H1 (cell line): Measurements from ENCODE around the gene ZNF521. TPM values are rescaled to one million over a fixed set of nuclear protein-coding genes. Genes with fewer than 3 reads are reported as not detected.

Experiments used
- CTCF ChIA-PET: fragments of 300-600 bp; sonication (Branson Sonifier 250); formaldehyde crosslinking; loops from one replicate; lab custom pipeline; 2021; ENCODE audit not compliant: partially characterized antibody; lab: Charles Lee
- POLR2A ChIA-PET: fragments of 300-600 bp; sonication (Branson Sonifier 250); formaldehyde crosslinking; loops from one replicate; lab custom pipeline; 2021; ENCODE audit warnings: inconsistent platforms; ENCODE audit not compliant: partially characterized antibody; lab: Charles Lee
- DNase-seq, 2 experiments: peaks; one replicate each; pipeline versions ENCODE4 v3.0.0 to v3.0.0-alpha.2; 2010 to 2022; ENCODE audit warnings: low spot score in 2 of 2, low read depth in 1 of 2, mixed read lengths in 1 of 2
- FAIRE-seq: peaks from 2 replicates; lab custom pipeline; 2011; peaks lifted over from hg19 to GRCh38; lab: Jason Lieb, UNC
- H2AFZ ChIP-seq: 2 replicates; pipeline ENCODE4 v1.8.1; 2012; ENCODE audit warnings: low read length, inconsistent platforms
- H2AK5ac ChIP-seq: 2 replicates; pipeline ENCODE4 v1.6.1; 2013; ENCODE audit warnings: low read depth, low read length
- H2BK120ac ChIP-seq: replicated peaks from 2 replicates; pipeline ENCODE3; 2013; ENCODE audit warnings: low read depth, low read length, inconsistent platforms
- H2BK12ac ChIP-seq: 2 replicates; pipeline ENCODE4 v1.6.1; 2013; ENCODE audit warnings: low read depth, low read length
- H2BK15ac ChIP-seq: 2 replicates; pipeline ENCODE4 v1.6.1; 2013; ENCODE audit warnings: low read length
- H2BK20ac ChIP-seq: 2 replicates; pipeline ENCODE4 v1.6.1; 2013; ENCODE audit warnings: low read length
- H2BK5ac ChIP-seq: 2 replicates; pipeline ENCODE4 v1.6.1; 2013; ENCODE audit warnings: low read depth, low read length
- H3K14ac ChIP-seq: 2 replicates; pipeline ENCODE4 v1.6.1; 2013; ENCODE audit warnings: inconsistent platforms; ENCODE audit not compliant: insufficient read length
- H3K18ac ChIP-seq: 2 replicates; pipeline ENCODE4 v1.6.1; 2013; ENCODE audit warnings: low read length; ENCODE audit errors: extremely low read depth
- H3K23ac ChIP-seq: 2 replicates; pipeline ENCODE4 v1.6.1; 2013; ENCODE audit warnings: inconsistent platforms; ENCODE audit not compliant: insufficient read length
- H3K23me2 ChIP-seq: 2 replicates; pipeline ENCODE4 v1.6.1; 2013; ENCODE audit warnings: low read depth, low read length
- H3K27ac ChIP-seq: 2 replicates; pipeline ENCODE4 v1.6.1; 2011; ENCODE audit warnings: low read depth, low read length, inconsistent platforms
- H3K27me3 ChIP-seq, 4 experiments: replicated peaks in 1 of 4; 1 replicate in 1 of 4; 2 replicates in 3 of 4; pipeline versions ENCODE4 v1.6.1 to v1.8.1; 2011 to 2013; ENCODE audit warnings: low read length in 3 of 4, mild to moderate bottlenecking in 3 of 4, inconsistent platforms in 2 of 4, mixed read lengths in 2 of 4, moderate library complexity in 1 of 4; ENCODE audit not compliant: control insufficient read depth in 3 of 4, insufficient read depth in 3 of 4; ENCODE audit errors: extremely low read depth in 1 of 4
- H3K36me3 ChIP-seq, 4 experiments: 2 replicates each; pipeline versions ENCODE4 v1.6.1 to v1.8.1; 2011 to 2013; ENCODE audit warnings: mild to moderate bottlenecking in 4 of 4, low read length in 3 of 4, moderate library complexity in 2 of 4, control low read depth in 1 of 4, inconsistent platforms in 1 of 4; ENCODE audit not compliant: insufficient read depth in 4 of 4, control insufficient read depth in 2 of 4
- H3K4ac ChIP-seq: replicated peaks from 2 replicates; pipeline ENCODE3; 2013; ENCODE audit warnings: low read length, low read depth, mixed read lengths, inconsistent platforms; ENCODE audit not compliant: insufficient read length
- H3K4me1 ChIP-seq, 4 experiments: replicated peaks in 1 of 4; 1 replicate in 1 of 4; 2 replicates in 3 of 4; pipeline versions ENCODE4 v1.6.1 to v1.8.1; 2011 to 2013; ENCODE audit warnings: low read length in 3 of 4, inconsistent platforms in 2 of 4, mixed read lengths in 1 of 4; ENCODE audit not compliant: insufficient read depth in 4 of 4, control insufficient read depth in 3 of 4
- H3K4me2 ChIP-seq, 2 experiments: 2 replicates each; pipeline versions ENCODE4 v1.6.1 to v1.8.1; 2011 to 2013; ENCODE audit warnings: low read depth in 2 of 2, low read length in 2 of 2, control low read depth in 1 of 2, inconsistent platforms in 1 of 2, mild to moderate bottlenecking in 1 of 2; ENCODE audit not compliant: insufficient read depth in 1 of 2
- H3K4me3 ChIP-seq, 4 experiments: fragments of 200-600, 300-600 bp in 1 of 4; sonication (generic), shearing (Covaris generic), sonication (Bioruptor Twin) in 1 of 4; 2 replicates each; pipeline versions ENCODE4 v1.5.1 to v1.8.1; 2011 to 2016; ENCODE audit warnings: low read length in 4 of 4, low read depth in 3 of 4, control low read depth in 2 of 4, inconsistent platforms in 2 of 4, mild to moderate bottlenecking in 2 of 4, mixed read lengths in 1 of 4, moderate library complexity in 1 of 4; ENCODE audit not compliant: insufficient read depth in 2 of 4; ENCODE audit errors: extremely low read depth in 1 of 4
- H3K56ac ChIP-seq: replicated peaks from 2 replicates; pipeline ENCODE3; 2013; ENCODE audit warnings: low read depth, mild to moderate bottlenecking, mixed read lengths, low read length, inconsistent platforms; ENCODE audit not compliant: insufficient read length
- H3K79me1 ChIP-seq: 2 replicates; pipeline ENCODE4 v1.6.1; 2013; ENCODE audit warnings: low read depth, low read length, control low read depth
- H3K79me2 ChIP-seq, 2 experiments: 2 replicates each; pipeline versions ENCODE4 v1.6.1 to v1.8.1; 2012 to 2013; ENCODE audit warnings: low read length in 2 of 2, mild to moderate bottlenecking in 2 of 2, inconsistent platforms in 1 of 2; ENCODE audit not compliant: insufficient read depth in 2 of 2, control insufficient read depth in 1 of 2
- H3K9ac ChIP-seq, 4 experiments: replicated peaks in 1 of 4; 1 replicate in 1 of 4; 2 replicates in 3 of 4; pipeline versions ENCODE4 v1.6.1 to v1.8.1; 2011 to 2013; ENCODE audit warnings: low read depth in 3 of 4, low read length in 3 of 4, control low read depth in 2 of 4, mild to moderate bottlenecking in 2 of 4, moderate library complexity in 2 of 4, inconsistent platforms in 1 of 4; ENCODE audit errors: extremely low read depth in 1 of 4
- H3K9me3 ChIP-seq, 2 experiments: 2 replicates each; pipeline versions ENCODE4 v1.6.1 to v1.8.1; 2012 to 2013; ENCODE audit warnings: mild to moderate bottlenecking in 2 of 2, moderate library complexity in 2 of 2, control low read depth in 1 of 2, inconsistent platforms in 1 of 2, low read depth in 1 of 2, low read length in 1 of 2, mixed read lengths in 1 of 2; ENCODE audit not compliant: insufficient read depth in 2 of 2
- H4K20me1 ChIP-seq, 2 experiments: replicated peaks in 1 of 2; 2 replicates each; pipeline versions ENCODE3 to v1.8.1; 2011 to 2013; ENCODE audit warnings: inconsistent platforms in 2 of 2, low read length in 2 of 2, mild to moderate bottlenecking in 1 of 2; ENCODE audit not compliant: insufficient read depth in 2 of 2, control insufficient read depth in 1 of 2
- H4K5ac ChIP-seq: 2 replicates; pipeline ENCODE4 v1.6.1; 2013; ENCODE audit warnings: low read length, low read depth, mixed read lengths, inconsistent platforms; ENCODE audit not compliant: insufficient read length
- H4K8ac ChIP-seq: 2 replicates; pipeline ENCODE4 v1.8.0; 2013; ENCODE audit warnings: mild to moderate bottlenecking, moderate library complexity, low read length, inconsistent platforms; ENCODE audit not compliant: insufficient read depth; ENCODE audit errors: extremely low read depth
- H4K91ac ChIP-seq: replicated peaks from 2 replicates; pipeline ENCODE3; 2013; ENCODE audit warnings: low read length, mixed read lengths, inconsistent platforms; ENCODE audit not compliant: insufficient read length
- ATF3 ChIP-seq: IDR thresholded peaks from 2 replicates; pipeline ENCODE4 v1.6.1; 2011; ENCODE audit warnings: low read depth, mild to moderate bottlenecking, low read length; ENCODE audit not compliant: insufficient read depth
- CHD2 ChIP-seq: IDR thresholded peaks from 2 replicates; pipeline ENCODE4 v1.6.1; 2012; ENCODE audit warnings: low read length, improper control_type of control experiment
- KDM4A ChIP-seq: IDR thresholded peaks from one replicate; pipeline ENCODE4 v1.7.1; 2012; ENCODE audit warnings: low read depth, mild to moderate bottlenecking, moderate library complexity, low read length, inconsistent platforms; ENCODE audit not compliant: severe bottlenecking
- RNF2 ChIP-seq: fragments of 200-900, 300-1000 bp; sonication (generic); IDR thresholded peaks from 2 replicates; pipeline ENCODE4 v1.7.1; 2016; ENCODE audit warnings: borderline replicate concordance, low read depth, mild to moderate bottlenecking, antibody characterized with exemption, low read length; ENCODE audit not compliant: poor library complexity, severe bottlenecking; ENCODE audit errors: missing control alignments
- WGBS, 2 experiments: shearing (Covaris generic) in 1 of 2; methylation state at CpG; one replicate each; pipeline versions ENCODE4 v1.1.6 to v1.1.7; 2013 to 2015; ENCODE audit warnings: low lambda C conversion rate in 2 of 2, mixed read lengths in 2 of 2, inconsistent platforms in 1 of 2, low coverage in 1 of 2, missing lambda C conversion rate in 1 of 2; ENCODE audit not compliant: insufficient replicate concordance in 2 of 2, insufficient coverage in 1 of 2, insufficient read length in 1 of 2; ENCODE audit errors: extremely low coverage in 1 of 2, missing lambda C conversion rate in 1 of 2; 5-methylcytosine and 5-hydroxymethylcytosine counted together
- polyA plus RNA-seq, 7 experiments: library from polyadenylated mRNA; depleted of rRNA in 3 of 7; stranded (reverse) in 5 of 7; unstranded in 2 of 7; fragments of >200 nt in 5 of 7; fragments of 200-250 nt in 2 of 7; gene quantifications; 1 replicate in 5 of 7; 2 replicates in 1 of 7; 4 replicates in 1 of 7; pipeline versions ENCODE4 v1.2.1 to v1.2.3, GENCODE V29; 2011 to 2013; ENCODE audit warnings: missing spikeins in 2 of 7, mixed read lengths in 2 of 7
- total RNA-seq: library from RNA; stranded (reverse); fragmentation: NEBNext Ultra II Directional; extraction: Animal tissue kit (Norgen Biotek cat#: 25700); gene quantifications from 2 replicates; pipeline ENCODE4 v1.2.1, GENCODE V29; 2021

Gene ZNF521
- total and polyA plus RNA-seq, 2 of the 8 experiments (the other 6 are each of a cell fraction or from before 2014, with no cell fraction given), result 9.5 to 15.8 TPM

- Histone ChIP-seq H3K23ac (no peak overlapping the region), H3K23me2 (no peaks in the 10 kb centered on the region), H3K36me3 (no peaks in the 10 kb centered on the region), H3K9ac (no peak overlapping the region), H4K20me1 (no peaks in the 10 kb centered on the region), H2BK120ac (no peak overlapping the region), H3K9me3 (peaks cover 0 to 3% of the 10 kb centered on the region in 2 experiments; a peak in 1 of 4 replicates), H2BK20ac (no peak overlapping the region), H3K4me2 (no peak overlapping the region), H2BK12ac (no peak overlapping the region), H3K56ac (no peak overlapping the region), H3K27ac (no peak overlapping the region), H4K8ac (no peak overlapping the region), H2BK5ac (no peak overlapping the region), H2AFZ (no peak overlapping the region), H3K79me2 (no peaks in the 10 kb centered on the region), H3K18ac (no peak overlapping the region), H4K91ac (no peak overlapping the region), H3K4ac (no peak overlapping the region), H3K4me1 (no peaks in the 10 kb centered on the region), H3K14ac (no peak overlapping the region), H4K5ac (no peak overlapping the region), H2BK15ac (no peak overlapping the region), H3K79me1 (no peaks in the 10 kb centered on the region), H3K27me3 (no peaks in the 10 kb centered on the region), H3K4me3 (no peak overlapping the region), H2AK5ac (no peak overlapping the region)
- no peak for TF ChIP-seq CHD2
- no peak for TF ChIP-seq KDM4A
- TF ChIP-seq ATF3, result no peak
- TF ChIP-seq RNF2, result no peak
- CTCF ChIA-PET, result interaction anchor here (1.3 kb wide), 1 partner anchor 9 kb away, joined by 3 read pairs; no protein-coding TSS in a partner anchor
- POLR2A ChIA-PET, result no interaction called here
- FAIRE-seq (no peak), DNase-seq (no peak)
- 85 to 100% methylated on average over 1 to 4 of the region's 5 CpGs for WGBS, 2 experiments
These were observed 8.4 kb upstream of the ZNF521 start for GRCh38 chr18:25360301-25360899.
